Peyer's patch (tissue), 4 donors: ENCODE results near the gene PLEKHH1. TPM values are rescaled to one million over a fixed set of nuclear protein-coding genes. Genes with fewer than 3 reads are reported as not detected.

ENCODE experiments used
- DNase-seq, 3 donors: peaks; one replicate each; pipeline ENCODE4 v3.0.0-alpha.2; 2017 to 2019
- H3K27ac ChIP-seq, 4 donors: fragments of 200-600 bp; sonication (generic); one replicate each; pipeline ENCODE4 v1.5.1; 2016 to 2019
- H3K27me3 ChIP-seq, 2 donors: fragments of 200-600 bp; sonication (generic); one replicate each; pipeline ENCODE4 v1.5.1; 2019
- H3K36me3 ChIP-seq, 3 donors: fragments of 200-600 bp; sonication (generic); one replicate each; pipeline ENCODE4 v1.5.1; 2016 to 2019
- H3K4me1 ChIP-seq, 4 donors: fragments of 200-600 bp; sonication (generic); one replicate each; pipeline ENCODE4 v1.5.1; 2016 to 2019
- H3K4me3 ChIP-seq, 4 donors: fragments of 200-600 bp; sonication (generic); 1 replicate in 3 of 4; 2 replicates in 1 of 4; pipeline ENCODE4 v1.5.1; 2016 to 2019; ENCODE audit warnings: mild to moderate bottlenecking in 1 of 4
- H3K9me3 ChIP-seq, 4 donors: fragments of 200-600 bp; sonication (generic); one replicate each; pipeline ENCODE4 v1.5.1; 2016 to 2019; ENCODE audit warnings: mild to moderate bottlenecking in 1 of 4
- CTCF ChIP-seq, 6 experiments: fragments of 450-650 bp in 4 of 6; fragments of 200-600 bp in 2 of 6; sonication (generic) in 1 of 6; IDR thresholded peaks; one replicate each; pipeline ENCODE4 v1.5.1; 2017 to 2019; ENCODE audit warnings: antibody characterized with exemption in 6 of 6, mild to moderate bottlenecking in 3 of 6, moderate library complexity in 1 of 6
- POLR2A ChIP-seq, 2 donors: fragments of 450-650 bp; IDR thresholded peaks; one replicate each; pipeline ENCODE4 v1.5.1; 2017; ENCODE audit warnings: antibody characterized with exemption in 2 of 2, mild to moderate bottlenecking in 2 of 2, moderate library complexity in 2 of 2
- total RNA-seq, 4 donors: library from RNA; depleted of rRNA; stranded (reverse); fragments of >200 nt; gene quantifications; one replicate each; pipeline ENCODE4 v1.1.0, GENCODE V29; 2016

The PLEKHH1 gene
- total RNA-seq, 4 donors from 2014 or later: 68.5 to 142 (median 92.0) TPM

- no peaks in the 10 kb centered on the region for H3K9me3 ChIP-seq
- no peaks in the 10 kb centered on the region for H3K27me3 ChIP-seq
- no peaks in the 10 kb centered on the region for H3K36me3 ChIP-seq
- no peak for DNase-seq
- H3K4me3 ChIP-seq: no peak overlapping the region
- peaks cover 0 to 17% (median 9%) of the 10 kb centered on the region in 4 donors for H3K4me1 ChIP-seq
- TF ChIP-seq CTCF (IDR thresholded peaks at IDR 0.05) (no peak), POLR2A (IDR thresholded peaks at IDR 0.05) (no peak)
- no peak overlapping the region for H3K27ac ChIP-seq
Measured at GRCh38 chr14:67510836-67511235, 22.3 kb upstream of the PLEKHH1 start.

- Histone ChIP-seq H3K27ac (peak overlapping the region in 2 of 4 donors; percentile 88 to 94), H3K9me3 (no peaks in the 10 kb centered on the region), H3K36me3 (no peaks in the 10 kb centered on the region), H3K4me3 (no peak overlapping the region), H3K27me3 (no peaks in the 10 kb centered on the region), H3K4me1 (peaks cover 0 to 17% (median 9%) of the 10 kb centered on the region in 4 donors)
- TF ChIP-seq POLR2A (IDR thresholded peaks at IDR 0.05) (no peak), CTCF (IDR thresholded peaks at IDR 0.05) (no peak)
- no peak for DNase-seq
Measured at GRCh38 chr14:67512463-67513310, 20.4 kb upstream of the PLEKHH1 start.

- Histone ChIP-seq H3K9me3 (no peaks in the 10 kb centered on the region), H3K4me1 (peaks cover 0 to 17% (median 9%) of the 10 kb centered on the region in 4 donors), H3K36me3 (no peaks in the 10 kb centered on the region), H3K27me3 (no peaks in the 10 kb centered on the region), H3K27ac (peak overlapping the region; percentile 65 to 94 (median 84)), H3K4me3 (no peak overlapping the region)
- no peak for TF ChIP-seq CTCF (IDR thresholded peaks at IDR 0.05)
- no peak for TF ChIP-seq POLR2A (IDR thresholded peaks at IDR 0.05)
- peak in 1 of 3 donors; percentile 51 for DNase-seq
Measured at GRCh38 chr14:67513631-67514108, 19.4 kb upstream of the PLEKHH1 start.

- DNase-seq: no peak
- Histone ChIP-seq H3K27ac (peak overlapping the region; percentile 65 to 94 (median 84)), H3K4me1 (peaks cover 0 to 17% (median 9%) of the 10 kb centered on the region in 4 donors), H3K27me3 (no peaks in the 10 kb centered on the region), H3K4me3 (peak overlapping the region; percentile 83 to 100 (median 93)), H3K9me3 (no peaks in the 10 kb centered on the region), H3K36me3 (no peaks in the 10 kb centered on the region)
- TF ChIP-seq CTCF (IDR thresholded peaks at IDR 0.05): no peak
- TF ChIP-seq POLR2A (IDR thresholded peaks at IDR 0.05): no peak
Measured at GRCh38 chr14:67514203-67514607, 18.9 kb upstream of the PLEKHH1 start.

- Histone ChIP-seq H3K4me1 (peaks cover 0 to 17% (median 9%) of the 10 kb centered on the region in 4 donors), H3K27me3 (no peaks in the 10 kb centered on the region), H3K9me3 (no peaks in the 10 kb centered on the region), H3K36me3 (no peaks in the 10 kb centered on the region), H3K4me3 (peak overlapping the region; percentile 83 to 100 (median 93)), H3K27ac (peak overlapping the region; percentile 65 to 94 (median 84))
- peak in 1 of 6 experiments; percentile 1 for TF ChIP-seq CTCF (IDR thresholded peaks at IDR 0.05)
- TF ChIP-seq POLR2A (IDR thresholded peaks at IDR 0.05): peak; percentile 46 to 47
- peak; percentile 51 to 81 (median 75) for DNase-seq
Measured at GRCh38 chr14:67514650-67515385, 18.3 kb upstream of the PLEKHH1 start.
